Pancreas (tissue), 10 donors: ENCODE data around the gene RAD51B. TPM values are rescaled to one million over a fixed set of nuclear protein-coding genes. Genes with fewer than 3 reads are reported as not detected.

Experiments used
- ATAC-seq, 4 donors: fragments of 200-7000 bp; cut with Tn5 transposase; one replicate each; pipeline versions ENCODE4 v1.8.0 to v1.9.1; 2020; ENCODE audit warnings: mild to moderate bottlenecking in 4 of 4, moderate library complexity in 4 of 4
- DNase-seq, 6 donors: peaks; one replicate each; pipeline ENCODE4 v3.0.0-alpha.2; 2020
- FAIRE-seq: peaks from 2 replicates; lab custom pipeline; 2012; peaks lifted over from hg19 to GRCh38; lab: Jason Lieb, UNC
- H3K27ac ChIP-seq, 4 donors: fragments of 200-600 bp; sonication (generic); 1 replicate in 3 of 4; 2 replicates in 1 of 4; pipeline versions ENCODE4 v1.5.0 to v1.8.0; 2020
- H3K27me3 ChIP-seq, 4 donors: fragments of 200-600 bp; one replicate each; pipeline ENCODE4 v1.8.0; 2021
- H3K36me3 ChIP-seq, 3 donors: fragments of 200-600 bp; sonication (generic) in 1 of 3; one replicate each; pipeline versions ENCODE4 v1.5.0 to v1.8.0; 2020 to 2021
- H3K4me1 ChIP-seq, 3 donors: fragments of 200-600 bp; one replicate each; pipeline ENCODE4 v1.8.0; 2021
- H3K4me3 ChIP-seq, 4 donors: fragments of 200-600 bp; sonication (generic) in 2 of 4; one replicate each; pipeline versions ENCODE4 v1.5.0 to v1.8.0; 2020 to 2021
- H3K9me3 ChIP-seq, 4 donors: fragments of 200-600 bp; one replicate each; pipeline ENCODE4 v1.8.0; 2021
- WGBS, 2 donors: extraction: QIAGEN DNeasy Blood & Tissue Kit; methylation state at CpG; one replicate each; pipeline ENCODE4 v1.1.7; 2013; 5-methylcytosine and 5-hydroxymethylcytosine counted together
- intact Hi-C, 3 donors: fragments of 100-400 bp; cut with DNase I; formaldehyde crosslinking; loops; one replicate each; pipeline versions ENCODE4 v1.11.1 to v1.14.2; 2022
- polyA plus RNA-seq, 2 donors: library from polyadenylated mRNA; stranded (reverse); fragments of 200-250 nt; gene quantifications; one replicate each; pipeline ENCODE4 v1.2.3, GENCODE V29; 2013
- total RNA-seq, 6 donors: library from RNA; stranded (reverse); fragmentation: NEBNext Ultra II Directional in 4 of 6; extraction: Animal tissue kit (Norgen Biotek cat#: 25700) in 4 of 6; gene quantifications; one replicate each; pipeline versions ENCODE4 v1.2.1 to v1.2.4, GENCODE V29; 2021 to 2023
- TF ChIP-seq, protein P1 (sequence below), 4 donors: fragments of 200-600 bp; sonication (generic) in 3 of 4; IDR thresholded peaks; one replicate each; pipeline versions ENCODE4 v1.5.0 to v1.8.0; 2021; ENCODE audit warnings: antibody characterized with exemption in 4 of 4
- donor health status: healthy with polysubstance abuse.
- donor health status: DM: no; HTN: no; CAD: no; lungs with moderate emphysema.
- donor health status: DM: no; HTN: no; CAD: no.
- donor health status: control.
- donor health status: control.
- donor health status: Bipolar disorder and iron deficiency.
- donor health status: DM: yes; HTN: yes; CAD: no.
- donor health status: DM: no; HTN: no; CAD: no.
- donor health status: DM: no; HTN: no; CAD: no.
- donor health status: DM: yes; HTN: yes; CAD: no.

The RAD51B gene
- total and polyA plus RNA-seq, 8 donors: 1.1 to 17.3 (median 5.8) TPM

DNA sequence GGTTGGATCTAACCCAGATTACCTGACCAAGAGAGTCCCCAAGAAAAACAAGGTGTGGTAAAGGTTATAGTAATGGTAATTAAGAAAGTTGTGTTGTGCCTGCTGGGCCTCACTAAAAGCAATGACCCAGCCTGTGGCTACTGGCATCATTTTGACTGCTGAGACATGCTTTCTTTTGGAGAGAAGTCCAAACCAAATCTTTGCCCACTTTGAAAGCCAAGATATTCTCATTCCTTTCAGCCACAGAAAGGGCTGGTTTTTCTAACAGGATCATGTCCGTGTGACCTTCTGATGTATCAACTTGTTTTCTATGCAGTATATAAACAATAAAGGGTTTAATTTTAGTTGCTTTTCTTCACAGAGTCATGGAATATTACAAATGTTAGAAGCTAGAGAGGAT lies 388.6 kb downstream of the RAD51B start:
- FAIRE-seq (no peak), ATAC-seq (no peak), DNase-seq (no peak)
- Histone ChIP-seq H3K4me1 (peaks cover 21 to 23% (median 22%) of the 10 kb centered on the region in 3 donors), H3K27me3 (no peaks in the 10 kb centered on the region), H3K4me3 (no peak overlapping the region), H3K9me3 (no peaks in the 10 kb centered on the region), H3K36me3 (no peaks in the 10 kb centered on the region), H3K27ac (no peak overlapping the region)
- intact Hi-C loops: no loop called here
- TF ChIP-seq, protein P1, sequence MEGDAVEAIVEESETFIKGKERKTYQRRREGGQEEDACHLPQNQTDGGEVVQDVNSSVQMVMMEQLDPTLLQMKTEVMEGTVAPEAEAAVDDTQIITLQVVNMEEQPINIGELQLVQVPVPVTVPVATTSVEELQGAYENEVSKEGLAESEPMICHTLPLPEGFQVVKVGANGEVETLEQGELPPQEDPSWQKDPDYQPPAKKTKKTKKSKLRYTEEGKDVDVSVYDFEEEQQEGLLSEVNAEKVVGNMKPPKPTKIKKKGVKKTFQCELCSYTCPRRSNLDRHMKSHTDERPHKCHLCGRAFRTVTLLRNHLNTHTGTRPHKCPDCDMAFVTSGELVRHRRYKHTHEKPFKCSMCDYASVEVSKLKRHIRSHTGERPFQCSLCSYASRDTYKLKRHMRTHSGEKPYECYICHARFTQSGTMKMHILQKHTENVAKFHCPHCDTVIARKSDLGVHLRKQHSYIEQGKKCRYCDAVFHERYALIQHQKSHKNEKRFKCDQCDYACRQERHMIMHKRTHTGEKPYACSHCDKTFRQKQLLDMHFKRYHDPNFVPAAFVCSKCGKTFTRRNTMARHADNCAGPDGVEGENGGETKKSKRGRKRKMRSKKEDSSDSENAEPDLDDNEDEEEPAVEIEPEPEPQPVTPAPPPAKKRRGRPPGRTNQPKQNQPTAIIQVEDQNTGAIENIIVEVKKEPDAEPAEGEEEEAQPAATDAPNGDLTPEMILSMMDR (IDR thresholded peaks at IDR 0.05): no peak
- 75 to 80% methylated on average over 1 of the region's 1 CpG for WGBS, 2 donors

DNA sequence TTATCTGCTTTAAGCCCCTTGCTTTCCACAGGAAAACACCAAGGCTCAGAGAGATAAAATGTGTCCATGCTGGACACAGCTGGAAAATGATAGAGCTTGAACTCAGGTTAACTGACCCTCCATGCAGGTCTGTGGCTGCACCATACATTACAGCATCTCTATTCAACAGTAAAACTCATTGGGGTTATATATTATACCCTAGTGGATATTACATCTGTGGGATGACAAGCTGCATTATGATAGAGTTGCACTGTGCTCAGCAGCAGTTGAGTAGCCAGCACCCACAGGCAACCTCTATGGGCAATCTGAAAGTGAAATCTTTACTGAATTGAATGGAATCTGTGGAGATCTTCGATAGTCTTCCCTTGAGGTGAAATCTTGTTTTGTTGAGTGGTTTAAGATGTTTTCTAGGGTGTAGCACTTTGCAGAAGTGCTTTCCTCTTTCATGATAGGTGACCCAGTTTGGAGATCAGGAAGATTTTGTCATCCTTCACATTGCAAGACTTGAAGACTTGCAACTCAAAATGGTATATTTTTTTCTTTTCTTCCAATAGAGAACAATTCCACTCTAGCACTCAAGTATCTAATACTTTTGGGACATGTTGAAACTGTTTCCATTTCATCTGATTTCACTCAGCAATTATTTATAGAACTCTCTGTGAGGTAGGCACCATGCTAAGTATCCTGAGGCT lies 389.2 kb downstream of the RAD51B start:
- H3K36me3 ChIP-seq: no peaks in the 10 kb centered on the region
- DNase-seq (no peak), ATAC-seq (no peak), FAIRE-seq (no peak)
- H3K9me3 ChIP-seq: no peaks in the 10 kb centered on the region
- 91 to 97% methylated on average over 1 of the region's 1 CpG for WGBS, 2 donors
- TF ChIP-seq, protein P1 (IDR thresholded peaks at IDR 0.05): no peak
- peaks cover 21 to 23% (median 22%) of the 10 kb centered on the region in 3 donors for H3K4me1 ChIP-seq
- H3K27me3 ChIP-seq: no peaks in the 10 kb centered on the region
- intact Hi-C loops: no loop called here
- no peak overlapping the region for H3K4me3 ChIP-seq
- no peak overlapping the region for H3K27ac ChIP-seq

DNA sequence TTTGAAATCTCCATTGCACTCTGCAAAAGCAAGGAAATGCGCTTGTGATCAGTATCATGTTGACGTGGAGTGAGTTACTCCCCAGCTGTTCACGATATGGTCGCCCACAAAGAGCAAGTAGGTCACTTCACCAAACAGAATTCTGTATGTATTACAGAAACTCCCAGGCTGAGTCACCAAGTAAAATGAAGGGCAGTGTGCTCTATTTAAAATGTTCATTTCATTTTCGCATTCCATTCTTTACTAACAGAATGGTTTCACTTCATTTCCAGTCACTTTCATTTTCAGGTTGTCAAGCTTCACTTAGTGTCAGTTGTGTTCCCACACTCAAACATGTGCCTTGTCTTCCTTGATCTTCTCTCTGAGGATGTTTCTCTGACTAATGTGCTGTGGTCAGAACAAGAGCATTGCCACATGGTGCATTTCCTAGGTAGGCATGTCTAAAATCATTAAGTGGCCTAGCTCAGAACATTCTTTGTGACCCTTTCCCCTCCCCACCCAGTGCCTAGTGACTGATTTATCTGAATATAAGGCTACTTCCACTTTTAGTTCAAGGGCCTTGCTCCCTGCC lies 391.2 kb downstream of the RAD51B start:
- Histone ChIP-seq H3K4me3 (no peak overlapping the region), H3K27me3 (no peaks in the 10 kb centered on the region), H3K4me1 (peaks cover 25 to 34% (median 31%) of the 10 kb centered on the region in 3 donors), H3K36me3 (no peaks in the 10 kb centered on the region), H3K27ac (peak overlapping the region; percentile 49 to 82 (median 68)), H3K9me3 (no peaks in the 10 kb centered on the region)
- intact Hi-C loops: no loop called here
- ATAC-seq (peak; percentile 78 to 90 (median 80)), FAIRE-seq (no peak), DNase-seq (peak in 1 of 6 donors; percentile 41)
- WGBS, 2 donors: 35 to 41% methylated on average over 5 of the region's 5 CpGs
- TF ChIP-seq, protein P1 (IDR thresholded peaks at IDR 0.05): no peak

DNA sequence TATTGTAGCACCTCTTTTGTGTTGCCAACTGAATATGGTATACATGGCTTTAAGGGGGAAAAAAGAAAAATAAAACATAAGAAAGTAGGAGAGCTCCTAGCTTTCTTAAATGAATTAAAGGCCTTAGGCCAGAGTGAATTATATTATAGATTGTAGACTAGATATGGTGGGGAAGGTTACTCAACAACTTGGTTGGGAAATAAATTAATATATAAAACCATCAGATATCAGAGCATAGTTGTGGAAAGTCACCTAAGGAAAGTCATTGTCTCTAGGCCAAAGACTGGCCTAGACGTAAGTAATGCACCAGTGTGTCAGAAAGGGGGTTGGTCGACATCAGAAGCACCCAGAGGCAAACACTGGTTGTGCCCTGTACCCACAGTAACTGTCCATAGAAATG lies 391.8 kb downstream of the RAD51B start:
- Histone ChIP-seq H3K4me1 (peaks cover 25 to 40% (median 37%) of the 10 kb centered on the region in 3 donors), H3K27me3 (no peaks in the 10 kb centered on the region), H3K27ac (peak overlapping the region in 3 of 4 donors; percentile 49 to 82 (median 80)), H3K9me3 (no peaks in the 10 kb centered on the region), H3K36me3 (no peaks in the 10 kb centered on the region), H3K4me3 (no peak overlapping the region)
- intact Hi-C loops: no loop called here
- no peak for ATAC-seq
- TF ChIP-seq, protein P1 (IDR thresholded peaks at IDR 0.05): no peak
- no peak for DNase-seq
- WGBS, 2 donors: 95 to 96% methylated on average over 2 of the region's 2 CpGs
- no peak for FAIRE-seq

DNA sequence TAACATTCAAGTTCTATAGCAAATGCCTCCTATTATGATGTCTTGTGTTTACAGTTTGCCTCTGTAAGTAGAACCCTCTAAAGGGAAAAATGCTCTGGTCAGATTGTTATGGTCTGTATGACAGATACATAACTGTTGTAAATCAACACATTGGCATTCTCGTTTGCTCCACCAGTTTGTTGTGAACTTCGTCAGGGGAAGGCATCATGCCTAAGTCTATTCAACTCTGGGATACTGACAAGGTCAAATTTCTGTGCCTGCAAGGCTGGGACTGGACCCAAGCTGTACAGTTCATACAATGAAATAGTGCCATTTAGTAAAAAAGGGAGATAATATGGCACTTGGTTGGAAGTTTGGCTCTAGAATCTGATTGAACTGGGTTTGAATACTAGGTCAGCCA lies 392.3 kb downstream of the RAD51B start:
- Histone ChIP-seq H3K27ac (peak overlapping the region in 2 of 4 donors; percentile 80 to 82), H3K9me3 (no peaks in the 10 kb centered on the region), H3K4me3 (no peak overlapping the region), H3K27me3 (no peaks in the 10 kb centered on the region), H3K4me1 (peaks cover 25 to 40% (median 40%) of the 10 kb centered on the region in 3 donors), H3K36me3 (no peaks in the 10 kb centered on the region)
- intact Hi-C loops: no loop called here
- 23 to 24% methylated on average over 2 of the region's 2 CpGs for WGBS, 2 donors
- TF ChIP-seq, protein P1 (IDR thresholded peaks at IDR 0.05): no peak
- DNase-seq (no peak), ATAC-seq (peak; percentile 26 to 69 (median 40)), FAIRE-seq (no peak)
